ENCODE measurements around the gene CCNA2.

The CCNA2 gene

GRCh38 chr4:121776610-121777401, 46.9 kb downstream of the CCNA2 start:
- DNase-seq (ENCODE audit: low read depth in 2 of 2): no peak

- no peak for DNase-seq (ENCODE audit: low read depth in 2 of 2)
Measured at GRCh38 chr4:121773883-121774282, 49.8 kb downstream of the CCNA2 start.

GRCh38 chr4:121771869-121772268, 51.8 kb downstream of the CCNA2 start:
- DNase-seq (ENCODE audit: low read depth in 2 of 2): no peak

- DNase-seq (ENCODE audit: low read depth in 2 of 2): no peak
Measured at GRCh38 chr4:121769341-121769740, 54.3 kb downstream of the CCNA2 start.

- DNase-seq (ENCODE audit: low read depth in 2 of 2): no peak
Measured at GRCh38 chr4:121767166-121767565, 56.5 kb downstream of the CCNA2 start.
